Keratinocyte (primary cell): Measurements from ENCODE around the gene GABRD. TPM values are rescaled to one million over a fixed set of nuclear protein-coding genes. Genes with fewer than 3 reads are reported as not detected.

Experiments used
- DNase-seq: peaks from one replicate; pipeline ENCODE4 v3.0.0-alpha.2; 2011; ENCODE audit warnings: low read depth, missing footprints, low spot score
- FAIRE-seq: peaks from 2 replicates; lab custom pipeline; 2011; peaks lifted over from hg19 to GRCh38; lab: Jason Lieb, UNC
- H2AFZ ChIP-seq: 2 replicates; pipeline ENCODE4 v1.6.0; 2012; ENCODE audit warnings: low read length, control low read depth, inconsistent platforms; ENCODE audit not compliant: control insufficient read depth
- H3K27ac ChIP-seq: 2 replicates; pipeline ENCODE4 v1.5.1; 2011; ENCODE audit warnings: low read length; ENCODE audit not compliant: control insufficient read depth, insufficient read depth
- H3K27me3 ChIP-seq: 3 replicates; pipeline ENCODE4 v1.6.0; 2011; ENCODE audit warnings: low read length; ENCODE audit not compliant: control insufficient read depth, insufficient read depth; ENCODE audit errors: extremely low read depth
- H3K36me3 ChIP-seq, 2 experiments: 2 replicates in 1 of 2; 3 replicates in 1 of 2; pipeline ENCODE4 v1.5.1; 2011; ENCODE audit warnings: low read length in 2 of 2, mild to moderate bottlenecking in 1 of 2; ENCODE audit not compliant: control insufficient read depth in 2 of 2, insufficient read depth in 2 of 2; ENCODE audit errors: extremely low read depth in 1 of 2
- H3K4me1 ChIP-seq: 3 replicates; pipeline ENCODE4 v1.5.1; 2011; ENCODE audit warnings: low read length; ENCODE audit not compliant: control insufficient read depth, insufficient read depth; ENCODE audit errors: extremely low read depth
- H3K4me2 ChIP-seq: 3 replicates; pipeline ENCODE4 v1.6.0; 2011; ENCODE audit warnings: low read depth, low read length; ENCODE audit not compliant: control insufficient read depth, insufficient read depth; ENCODE audit errors: extremely low read depth
- H3K4me3 ChIP-seq, 3 experiments: fragments of 200-600 bp in 1 of 3; sonication (generic) in 1 of 3; 2 replicates in 2 of 3; 3 replicates in 1 of 3; pipeline ENCODE4 v1.5.1; 2011 to 2016; ENCODE audit warnings: low read length in 3 of 3, mild to moderate bottlenecking in 3 of 3, control low read depth in 2 of 3, inconsistent platforms in 1 of 3, low read depth in 1 of 3, mixed read lengths in 1 of 3, mixed run types in 1 of 3, moderate library complexity in 1 of 3; ENCODE audit not compliant: control insufficient read depth in 2 of 3, insufficient read depth in 2 of 3; ENCODE audit errors: extremely low read depth in 1 of 3
- H3K79me2 ChIP-seq: 2 replicates; pipeline ENCODE4 v1.6.0; 2012; ENCODE audit warnings: low read length; ENCODE audit not compliant: control insufficient read depth, insufficient read depth
- H3K9ac ChIP-seq: 3 replicates; pipeline ENCODE4 v1.6.0; 2011; ENCODE audit warnings: low read length; ENCODE audit not compliant: control insufficient read depth, insufficient read depth; ENCODE audit errors: extremely low read depth
- H3K9me1 ChIP-seq: 3 replicates; pipeline ENCODE4 v1.6.0; 2011; ENCODE audit warnings: low read length; ENCODE audit not compliant: control insufficient read depth, insufficient read depth; ENCODE audit errors: extremely low read depth
- H3K9me3 ChIP-seq: 2 replicates; pipeline ENCODE4 v1.5.1; 2012; ENCODE audit warnings: low read depth, low read length; ENCODE audit not compliant: control insufficient read depth
- H4K20me1 ChIP-seq: 3 replicates; pipeline ENCODE4 v1.6.0; 2011; ENCODE audit warnings: low read length; ENCODE audit not compliant: control insufficient read depth, insufficient read depth; ENCODE audit errors: extremely low read depth
- CTCF ChIP-seq, 3 experiments: IDR thresholded peaks in 1 of 3; conservative IDR thresholded peaks in 1 of 3; optimal IDR thresholded peaks in 1 of 3; 2 replicates in 2 of 3; 3 replicates in 1 of 3; pipeline versions ENCODE3 to v1.5.1; 2011; ENCODE audit warnings: low read length in 3 of 3, mild to moderate bottlenecking in 3 of 3, moderate library complexity in 2 of 3, control low read depth in 1 of 3, inconsistent platforms in 1 of 3; ENCODE audit not compliant: insufficient read depth in 2 of 3; ENCODE audit errors: extremely low read depth in 1 of 3
- EZH2 ChIP-seq: IDR thresholded peaks from one replicate; pipeline ENCODE4 v1.6.1; 2012; ENCODE audit warnings: inconsistent platforms, mild to moderate bottlenecking, low read length, moderate library complexity
- dilution Hi-C: fragments of 300-500 bp; cut with MboI; formaldehyde crosslinking; loops from one replicate; pipeline ENCODE4 v1.7.0; 2020; ENCODE audit warnings: low sequenced_read_pairs; ENCODE audit not compliant: extremely low pct_ligation_motif_present
- polyA plus RNA-seq, 5 experiments: library from polyadenylated mRNA; depleted of rRNA in 3 of 5; stranded (reverse) in 3 of 5; stranded (forward) in 1 of 5; unstranded in 1 of 5; fragments of >200 nt; gene quantifications; 1 replicate in 1 of 5; 2 replicates in 3 of 5; 3 replicates in 1 of 5; pipeline versions ENCODE4 v1.2.1 to v1.2.3, GENCODE V29; 2011 to 2012; ENCODE audit warnings: missing spikeins in 2 of 5, low read depth in 1 of 5, low replicate concordance in 1 of 5

Gene GABRD
- polyA plus RNA-seq, 1 donor (not counting 4 experiments of a cell fraction or from before 2014, with no cell fraction given): not detected

- H3K9me3 ChIP-seq: no peaks in the 10 kb centered on the region
- no peaks in the 10 kb centered on the region for H3K4me1 ChIP-seq
- no peak overlapping the region for H3K27ac ChIP-seq
- no peak overlapping the region for H2AFZ ChIP-seq
- no peak for DNase-seq
- peaks cover 2% of the 10 kb centered on the region for H4K20me1 ChIP-seq
- H3K27me3 ChIP-seq: peaks cover 10% of the 10 kb centered on the region
- no peak for FAIRE-seq
- no peak overlapping the region for H3K4me2 ChIP-seq
- no peaks in the 10 kb centered on the region for H3K79me2 ChIP-seq
- no peak overlapping the region for H3K9ac ChIP-seq
- H3K9me1 ChIP-seq: no peaks in the 10 kb centered on the region
- TF ChIP-seq CTCF (optimal IDR thresholded peaks at IDR 0.05 in 1 of 3, IDR thresholded peaks at IDR 0.05 in 1 of 3, conservative IDR thresholded peaks at IDR 0.05 in 1 of 3; ENCODE audit: extremely low read depth in 1 of 3, insufficient read depth in 2 of 3, low read length in 3 of 3) (no peak), EZH2 (no peak)
- H3K36me3 ChIP-seq: no peaks in the 10 kb centered on the region
- H3K4me3 ChIP-seq: no peak overlapping the region
- dilution Hi-C loops: no loop called here
These were observed 18.3 kb downstream of the GABRD start for GRCh38 chr1:2037314-2037979.

GRCh38 chr1:2038229-2038628 is 19.1 kb downstream of the GABRD start:
- no peak for DNase-seq
- Histone ChIP-seq H3K4me1 (no peaks in the 10 kb centered on the region), H3K9ac (no peak overlapping the region), H3K36me3 (no peaks in the 10 kb centered on the region), H4K20me1 (peaks cover 1% of the 10 kb centered on the region), H2AFZ (no peak overlapping the region), H3K4me3 (no peak overlapping the region), H3K9me1 (no peaks in the 10 kb centered on the region), H3K79me2 (no peaks in the 10 kb centered on the region), H3K27me3 (peaks cover 5% of the 10 kb centered on the region), H3K4me2 (no peak overlapping the region), H3K9me3 (no peaks in the 10 kb centered on the region), H3K27ac (no peak overlapping the region)
- no peak for FAIRE-seq
- dilution Hi-C loops: no loop called here
- no peak for TF ChIP-seq EZH2
- no peak for TF ChIP-seq CTCF (optimal IDR thresholded peaks at IDR 0.05 in 1 of 3, IDR thresholded peaks at IDR 0.05 in 1 of 3, conservative IDR thresholded peaks at IDR 0.05 in 1 of 3; ENCODE audit: extremely low read depth in 1 of 3, insufficient read depth in 2 of 3, low read length in 3 of 3)
